GM12878 (cell line): ENCODE results near the gene ANKRD11. TPM values are rescaled to one million over a fixed set of nuclear protein-coding genes. Genes with fewer than 3 reads are reported as not detected.

Experiments used
- ATAC-seq: fragments of 200-7000 bp; cut with Tn5 transposase; 3 replicates; pipeline ENCODE4 v1.9.1; 2020; ENCODE audit warnings: mild to moderate bottlenecking, moderate library complexity
- BruUV-seq: library from RNA; stranded (reverse); fragments of 400-500 nt; replicated peaks from 2 replicates; lab custom pipeline; 2021; lab: Mats Ljungman, UMichigan
- CTCF ChIA-PET: fragments of 300-600 bp; sonication (Branson Sonifier 250); formaldehyde crosslinking; extraction: SDS; loops from one replicate; lab custom pipeline; 2021; ENCODE audit warnings: inconsistent platforms; lab: Yijun Ruan, JAX
- POLR2A ChIA-PET: fragments of 350-600 bp; formaldehyde crosslinking; extraction: SDS; loops from one replicate; lab custom pipeline; 2021; ENCODE audit warnings: inconsistent platforms; lab: Charles Lee
- RAD21 ChIA-PET: fragments of 300-600 bp; sonication (Branson Sonifier 250); formaldehyde crosslinking; loops from one replicate; lab custom pipeline; 2023; ENCODE audit warnings: antibody characterized with exemption; ENCODE audit not compliant: unreplicated experiment; lab: Charles Lee
- SMC1A ChIA-PET: fragments of 300-600 bp; sonication (Branson Sonifier 250); formaldehyde crosslinking; loops from one replicate; lab custom pipeline; 2023; ENCODE audit not compliant: unreplicated experiment, uncharacterized antibody; lab: Charles Lee
- DNase-seq: peaks from one replicate; pipeline ENCODE4 v3.0.0-alpha.2; 2011; ENCODE audit warnings: low read depth, low spot score
- FAIRE-seq: peaks from 3 replicates; lab custom pipeline; 2011; peaks lifted over from hg19 to GRCh38; lab: Jason Lieb, UNC
- H2AFZ ChIP-seq: 2 replicates; pipeline ENCODE4 v1.6.0; 2011; ENCODE audit warnings: low read depth, low read length, control low read depth; ENCODE audit not compliant: control insufficient read depth
- H3K27ac ChIP-seq: 2 replicates; pipeline ENCODE4 v1.5.1; 2011; ENCODE audit warnings: control low read depth; ENCODE audit not compliant: control insufficient read depth, insufficient read depth
- H3K27me3 ChIP-seq, 2 experiments: replicated peaks in 1 of 2; 2 replicates each; pipeline versions ENCODE4 v1.6.0 to v1.6.1; 2011; ENCODE audit warnings: low read length in 1 of 2; ENCODE audit not compliant: control insufficient read depth in 2 of 2, insufficient read depth in 2 of 2
- H3K36me3 ChIP-seq, 2 experiments: 2 replicates each; pipeline ENCODE4 v1.5.1; 2011; ENCODE audit warnings: low read length in 1 of 2; ENCODE audit not compliant: control insufficient read depth in 2 of 2, insufficient read depth in 2 of 2
- H3K4me1 ChIP-seq: 2 replicates; pipeline ENCODE4 v1.6.1; 2011; ENCODE audit warnings: mild to moderate bottlenecking, low read length, moderate library complexity, mixed read lengths; ENCODE audit not compliant: control insufficient read depth, insufficient read depth
- H3K4me2 ChIP-seq: 2 replicates; pipeline ENCODE4 v1.6.0; 2011; ENCODE audit warnings: control low read depth; ENCODE audit not compliant: control insufficient read depth, insufficient read depth
- H3K4me3 ChIP-seq: fragments of 200-600 bp; sonication (generic); 2 replicates; pipeline ENCODE4 v1.5.1; 2016
- H3K79me2 ChIP-seq: 2 replicates; pipeline ENCODE4 v1.6.0; 2011; ENCODE audit warnings: low read length; ENCODE audit not compliant: control insufficient read depth, insufficient read depth
- H3K9ac ChIP-seq: 2 replicates; pipeline ENCODE4 v1.8.0; 2011; ENCODE audit warnings: low read length, control low read depth, mixed read lengths; ENCODE audit not compliant: control insufficient read depth, insufficient read depth
- H3K9me3 ChIP-seq: replicated peaks from 3 replicates; pipeline ENCODE4 v1.5.1; 2011; ENCODE audit warnings: mild to moderate bottlenecking, low read length; ENCODE audit not compliant: control insufficient read depth, insufficient read depth
- H4K20me1 ChIP-seq: 2 replicates; pipeline ENCODE4 v1.6.0; 2011; ENCODE audit not compliant: control insufficient read depth, insufficient read depth
- BHLHE40 ChIP-seq, 2 experiments: fragments of 450-650 bp in 1 of 2; IDR thresholded peaks; 2 replicates each; pipeline ENCODE4 v1.6.1; 2011 to 2017; ENCODE audit warnings: low read depth in 2 of 2, borderline replicate concordance in 1 of 2, improper control_type of control experiment in 1 of 2, low read length in 1 of 2, mild to moderate bottlenecking in 1 of 2
- HDAC6 ChIP-seq: fragments of 200-600 bp; sonication (generic); IDR thresholded peaks from one replicate; pipeline ENCODE4 v1.8.0; 2017; ENCODE audit warnings: antibody characterized with exemption; ENCODE audit not compliant: unreplicated experiment
- MEF2A ChIP-seq: IDR thresholded peaks from 2 replicates; pipeline ENCODE4 v1.6.1; 2011; ENCODE audit warnings: low read depth, mild to moderate bottlenecking, low read length, moderate library complexity; ENCODE audit not compliant: insufficient read depth
- POLR2A ChIP-seq: IDR thresholded peaks from 2 replicates; pipeline ENCODE4 v1.6.1; 2011; ENCODE audit warnings: low read depth, mild to moderate bottlenecking, low read length
- PRDM15 ChIP-seq: fragments of 450-650 bp; formaldehyde crosslinking; IDR thresholded peaks from 2 replicates; pipeline ENCODE4 v1.4.0; 2020; ENCODE audit warnings: mild to moderate bottlenecking, moderate library complexity
- RUNX3 ChIP-seq: IDR thresholded peaks from 2 replicates; pipeline ENCODE4 v1.6.1; 2012; ENCODE audit warnings: low read length, inconsistent platforms
- TCF7 ChIP-seq: IDR thresholded peaks from 2 replicates; pipeline ENCODE4 v1.6.1; 2014; ENCODE audit warnings: antibody characterized with exemption, borderline replicate concordance
- WGBS: methylation state at CpG from one replicate; pipeline ENCODE4 v1.1.6; 2016; ENCODE audit warnings: low lambda C conversion rate; ENCODE audit not compliant: insufficient replicate concordance, insufficient coverage; ENCODE audit errors: missing lambda C conversion rate; 5-methylcytosine and 5-hydroxymethylcytosine counted together
- in situ Hi-C: fragments of 300-500 bp; cut with MboI; formaldehyde crosslinking; loops from 9 replicates; pipeline ENCODE4 v1.14.3; 2018; ENCODE audit warnings: mixed read lengths
- intact Hi-C: fragments of 100-400 bp; cut with micrococcal nuclease; formaldehyde crosslinking; loops from one replicate; pipeline ENCODE4 v1.14.2; 2022; ENCODE audit not compliant: unreplicated experiment
- polyA plus RNA-seq, 11 experiments: library from polyadenylated mRNA; depleted of rRNA in 4 of 11; unstranded in 6 of 11; stranded (reverse) in 5 of 11; fragments of >200 nt; fragmentation: Nextera tagmentation in 4 of 11; fragmentation: Illumina TruSeq in 1 of 11; extraction: Ambion mirVana in 4 of 11; extraction: Trizol in 1 of 11; gene quantifications; 1 replicate in 1 of 11; 2 replicates in 10 of 11; pipeline versions ENCODE4 v1.2.1 to v1.2.3, GENCODE V29; 2011 to 2016; ENCODE audit warnings: inconsistent platforms in 2 of 11, missing spikeins in 2 of 11, low read depth in 1 of 11
- total RNA-seq, 4 experiments: library from RNA; depleted of rRNA in 3 of 4; stranded (reverse); fragments of >200 nt in 3 of 4; fragmentation: Illumina TruSeq in 1 of 4; extraction: Trizol in 1 of 4; gene quantifications; 2 replicates each; pipeline versions ENCODE4 v1.2.1 to v1.2.3, GENCODE V29; 2013 to 2021

Gene ANKRD11
- total and polyA plus RNA-seq, 10 of the 15 experiments (the other 5 are each of a cell fraction or from before 2014, with no cell fraction given) = 5.1 to 103 (median 27.4) TPM

GRCh38 chr16:89369266-89369895 lies 121.0 kb downstream of the ANKRD11 start:
- CTCF ChIA-PET = interaction anchor here (1.0 kb wide), 1 partner anchor 10 kb away, joined by 3 read pairs; no protein-coding TSS in a partner anchor

GRCh38 chr16:89368604-89369249 lies 121.6 kb downstream of the ANKRD11 start:
- DNase-seq (no peak), FAIRE-seq (no peak), ATAC-seq (peak; percentile 26)
- intact Hi-C loops = no loop called here
- H2AFZ ChIP-seq = no peak overlapping the region
- SMC1A ChIA-PET = no interaction called here
- no peak for TF ChIP-seq PRDM15 (CRISPR knock-in tag)
- TF ChIP-seq RUNX3 = peak; percentile 56
- TF ChIP-seq BHLHE40 (IDR thresholded peaks at IDR 0.05; ENCODE audit: borderline replicate concordance in 1 of 2, low read depth in 2 of 2, low read length in 1 of 2) = peak; percentile 16 to 50; a peak in 2 of 4 replicates
- no peak overlapping the region for H3K27ac ChIP-seq
- no peak overlapping the region for H3K4me3 ChIP-seq
- H3K4me2 ChIP-seq = no peak overlapping the region
- H3K9me3 ChIP-seq = no peaks in the 10 kb centered on the region
- H3K36me3 ChIP-seq = peaks cover 9 to 18% of the 10 kb centered on the region in 2 experiments
- WGBS = 50% methylated on average over 7 of the region's 7 CpGs
- BruUV-seq = no TSS peak
- no peaks in the 10 kb centered on the region for H3K27me3 ChIP-seq
- peaks cover 49% of the 10 kb centered on the region for H3K4me1 ChIP-seq
- in situ Hi-C loops = no loop called here
- no peak overlapping the region for H3K9ac ChIP-seq
- POLR2A ChIA-PET = interaction anchor here (0.6 to 0.7 kb wide), 2 partner anchors 40 to 186 kb away, joined by 3 read pairs; no protein-coding TSS in a partner anchor
- CTCF ChIA-PET = interaction anchor here (0.7 kb wide), 2 partner anchors 10 to 27 kb away, joined by 3 to 4 read pairs; no protein-coding TSS in a partner anchor
- RAD21 ChIA-PET = interaction anchor here (0.7 to 1.0 kb wide), 3 partner anchors 8 to 127 kb away, joined by 3 read pairs; no protein-coding TSS in a partner anchor
- peaks cover 99% of the 10 kb centered on the region for H3K79me2 ChIP-seq
- peaks cover 16% of the 10 kb centered on the region for H4K20me1 ChIP-seq

More at GRCh38 chr16:89369266-89369895, 121.0 kb downstream of the ANKRD11 start:
- Histone ChIP-seq H3K4me1 (peaks cover 44% of the 10 kb centered on the region), H3K79me2 (peaks cover 99% of the 10 kb centered on the region), H3K4me2 (no peak overlapping the region)
- intact Hi-C loops = no loop called here
- TF ChIP-seq TCF7 = no peak
- TF ChIP-seq POLR2A = peak; percentile 52
- no peak for TF ChIP-seq HDAC6
- no peak for TF ChIP-seq MEF2A
- TF ChIP-seq, all 136 proteins: peak for 1
- Histone ChIP-seq H3K27ac (no peak overlapping the region), H3K9me3 (no peaks in the 10 kb centered on the region), H2AFZ (no peak overlapping the region), H3K9ac (no peak overlapping the region), H4K20me1 (peaks cover 18% of the 10 kb centered on the region), H3K36me3 (peaks cover 9 to 18% of the 10 kb centered on the region in 2 experiments), H3K27me3 (no peaks in the 10 kb centered on the region), H3K4me3 (no peak overlapping the region)
- POLR2A ChIA-PET = no interaction called here
- FAIRE-seq = no peak
- no TSS peak for BruUV-seq
- in situ Hi-C loops = no loop called here
- DNase-seq = no peak
- SMC1A ChIA-PET = interaction anchor here (0.7 kb wide), 1 partner anchor 20 kb away, joined by 3 read pairs; no protein-coding TSS in a partner anchor
- RAD21 ChIA-PET = interaction anchor here (0.7 kb wide), 1 partner anchor 126 kb away, joined by 3 read pairs; no protein-coding TSS in a partner anchor
- 97% methylated on average over 17 of the region's 17 CpGs for WGBS
- no peak for ATAC-seq
